HEK293T (cell line): ENCODE data around the gene COQ8B.

ENCODE experiments used
- ARNT ChIP-seq: fragments of 450-650 bp; IDR thresholded peaks from 2 replicates; pipeline ENCODE4 v1.6.1; 2017; ENCODE audit warnings: mild to moderate bottlenecking
- FOXM1 ChIP-seq: fragments of 450-650 bp; IDR thresholded peaks from 2 replicates; pipeline ENCODE4 v1.6.1; 2017; ENCODE audit warnings: mild to moderate bottlenecking, borderline replicate concordance
- TARDBP ChIP-seq: fragments of 450-650 bp; IDR thresholded peaks from 2 replicates; pipeline ENCODE4 v1.6.1; 2016

DNA sequence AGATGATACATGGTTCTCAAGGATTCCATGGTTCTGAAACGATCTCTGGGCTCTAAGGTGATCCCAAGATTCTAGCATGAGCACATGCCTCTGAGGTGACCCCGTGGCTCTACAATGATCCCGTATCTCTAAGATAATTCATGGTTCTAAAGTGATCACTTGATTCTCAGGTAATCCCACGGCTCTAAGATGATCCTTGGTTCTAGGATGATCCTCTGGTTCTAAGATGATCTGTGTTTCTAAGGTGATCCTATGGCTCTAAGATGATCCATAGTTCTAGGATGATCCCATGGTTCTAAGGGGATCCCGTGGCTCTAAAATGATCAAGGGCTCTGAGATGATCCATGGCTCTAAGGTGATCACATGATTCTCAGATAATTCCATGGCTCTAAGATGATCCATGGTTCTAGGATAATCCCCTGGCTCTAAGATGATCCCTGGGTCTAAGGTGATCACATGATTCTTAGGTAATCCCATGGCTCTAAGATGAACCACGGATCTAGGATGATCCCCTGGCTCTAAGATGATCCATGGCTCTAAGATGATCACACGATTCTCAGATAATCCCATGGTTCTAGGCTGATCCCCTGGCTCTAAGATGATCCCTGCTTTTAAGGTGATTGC, 47.6 kb downstream of the COQ8B start:
- TF ChIP-seq TARDBP (no peak), FOXM1 (no peak), ARNT (no peak)
